H1 (cell line): ENCODE measurements around the gene ITPKC. TPM values are rescaled to one million over a fixed set of nuclear protein-coding genes. Genes with fewer than 3 reads are reported as not detected.

Experiments used
- CHD2 ChIP-seq: IDR thresholded peaks from 2 replicates; pipeline ENCODE4 v1.6.1; 2012; ENCODE audit warnings: low read length, improper control_type of control experiment
- NRF1 ChIP-seq: IDR thresholded peaks from 2 replicates; pipeline ENCODE4 v1.6.1; 2011; ENCODE audit warnings: mild to moderate bottlenecking, low read depth, low read length, improper control_type of control experiment
- SAP30 ChIP-seq: fragments of 300-600 bp; sonication (generic); IDR thresholded peaks from 2 replicates; pipeline ENCODE4 v1.7.1; 2012; ENCODE audit warnings: low read length, moderate library complexity, mild to moderate bottlenecking, inconsistent platforms; ENCODE audit not compliant: insufficient read depth, insufficient replicate concordance
- polyA plus RNA-seq, 7 experiments: library from polyadenylated mRNA; depleted of rRNA in 3 of 7; stranded (reverse) in 5 of 7; unstranded in 2 of 7; fragments of >200 nt in 5 of 7; fragments of 200-250 nt in 2 of 7; gene quantifications; 1 replicate in 5 of 7; 2 replicates in 1 of 7; 4 replicates in 1 of 7; pipeline versions ENCODE4 v1.2.1 to v1.2.3, GENCODE V29; 2011 to 2013; ENCODE audit warnings: missing spikeins in 2 of 7, mixed read lengths in 2 of 7
- total RNA-seq: library from RNA; stranded (reverse); fragmentation: NEBNext Ultra II Directional; extraction: Animal tissue kit (Norgen Biotek cat#: 25700); gene quantifications from 2 replicates; pipeline ENCODE4 v1.2.1, GENCODE V29; 2021

ITPKC gene
- total and polyA plus RNA-seq, 2 of the 8 experiments (the other 6 are each of a cell fraction or from before 2014, with no cell fraction given), result 5.2 to 8.9 TPM

- TF ChIP-seq SAP30, result no peak
- TF ChIP-seq NRF1, result no peak
- TF ChIP-seq CHD2, result no peak
Observed at GRCh38 chr19:40719414-40719894, 2.5 kb downstream of the ITPKC start (continued).
